ENCODE results near the gene EXTL2.

EXTL2 gene

GRCh38 chr1:100924212-100924611 is 29.6 kb upstream of the EXTL2 start:
- ATAC-seq = no peak
- TF ChIP-seq OSR1 (CRISPR knock-in tag; IDR thresholded peaks at IDR 0.05) = no peak
- TF ChIP-seq ZNF70 (CRISPR knock-in tag; IDR thresholded peaks at IDR 0.05) = no peak
- no peak for TF ChIP-seq POU6F1 (CRISPR knock-in tag; IDR thresholded peaks at IDR 0.05; ENCODE audit: borderline replicate concordance, low read depth)
- TF ChIP-seq CREB5 (CRISPR knock-in tag; IDR thresholded peaks at IDR 0.05; ENCODE audit: low read depth) = no peak
- TF ChIP-seq PATZ1 (CRISPR knock-in tag; IDR thresholded peaks at IDR 0.05; ENCODE audit: borderline replicate concordance) = no peak
- TF ChIP-seq ZNF565 (CRISPR knock-in tag; conservative IDR thresholded peaks at IDR 0.05; ENCODE audit: low read depth) = no peak
- no peak for TF ChIP-seq GLIS3 (CRISPR knock-in tag; IDR thresholded peaks at IDR 0.05)
- no peak for TF ChIP-seq ESRRG (CRISPR knock-in tag; IDR thresholded peaks at IDR 0.05)
- TF ChIP-seq TCF4 (CRISPR knock-in tag; IDR thresholded peaks at IDR 0.05; ENCODE audit: borderline replicate concordance) = no peak
- TF ChIP-seq RARB (CRISPR knock-in tag; IDR thresholded peaks at IDR 0.05) = no peak
- TF ChIP-seq CSDC2 (CRISPR knock-in tag; IDR thresholded peaks at IDR 0.05) = no peak
- TF ChIP-seq CSRNP3 (CRISPR knock-in tag; IDR thresholded peaks at IDR 0.05) = no peak
- TF ChIP-seq ISL1 (CRISPR knock-in tag; IDR thresholded peaks at IDR 0.05) = no peak
- TF ChIP-seq ZNF8 (CRISPR knock-in tag; IDR thresholded peaks at IDR 0.05) = no peak
- TF ChIP-seq BACH2 (CRISPR knock-in tag; IDR thresholded peaks at IDR 0.05; ENCODE audit: borderline replicate concordance) = no peak

- no peak for ATAC-seq
- no peak for TF ChIP-seq ZNF565 (CRISPR knock-in tag; conservative IDR thresholded peaks at IDR 0.05; ENCODE audit: low read depth)
- TF ChIP-seq BACH2 (CRISPR knock-in tag; IDR thresholded peaks at IDR 0.05; ENCODE audit: borderline replicate concordance) = no peak
- no peak for TF ChIP-seq CSDC2 (CRISPR knock-in tag; IDR thresholded peaks at IDR 0.05)
- no peak for TF ChIP-seq ZFP3 (CRISPR knock-in tag; IDR thresholded peaks at IDR 0.05)
- no peak for TF ChIP-seq PPARA (CRISPR knock-in tag; IDR thresholded peaks at IDR 0.05; ENCODE audit: borderline replicate concordance)
- TF ChIP-seq GLIS3 (CRISPR knock-in tag; IDR thresholded peaks at IDR 0.05) = no peak
- TF ChIP-seq ESRRG (CRISPR knock-in tag; IDR thresholded peaks at IDR 0.05) = no peak
- TF ChIP-seq PATZ1 (CRISPR knock-in tag; IDR thresholded peaks at IDR 0.05; ENCODE audit: borderline replicate concordance) = no peak
- no peak for TF ChIP-seq RARB (CRISPR knock-in tag; IDR thresholded peaks at IDR 0.05)
- TF ChIP-seq TOX (CRISPR knock-in tag; IDR thresholded peaks at IDR 0.05; ENCODE audit: borderline replicate concordance) = no peak
- no peak for TF ChIP-seq ZNF8 (CRISPR knock-in tag; IDR thresholded peaks at IDR 0.05)
- no peak for TF ChIP-seq ZNF70 (CRISPR knock-in tag; IDR thresholded peaks at IDR 0.05)
- no peak for TF ChIP-seq ISL1 (CRISPR knock-in tag; IDR thresholded peaks at IDR 0.05)
- TF ChIP-seq ARNTL (CRISPR knock-in tag; IDR thresholded peaks at IDR 0.05; ENCODE audit: borderline replicate concordance, low read depth) = no peak
- TF ChIP-seq SNAI2 (CRISPR knock-in tag; IDR thresholded peaks at IDR 0.05) = no peak
- TF ChIP-seq CSRNP3 (CRISPR knock-in tag; IDR thresholded peaks at IDR 0.05) = no peak
- no peak for TF ChIP-seq ZC3H10 (CRISPR knock-in tag; IDR thresholded peaks at IDR 0.05)
Observed at GRCh38 chr1:100921110-100921706, 26.6 kb upstream of the EXTL2 start.

All from SK-N-SH treated with all-trans-retinoic acid at 6 μM for 48 hours (cell line).